OCI-LY1 (cell line): ENCODE data around the gene NUMB.

Source experiments
- H2AFZ ChIP-seq: fragments of 200-600 bp; sonication (generic), shearing (Covaris generic); 2 replicates; pipeline ENCODE4 v1.6.0; 2014; ENCODE audit warnings: antibody characterized with exemption, mild to moderate bottlenecking, low read length
- H3F3A ChIP-seq: fragments of 200-600 bp; sonication (generic), shearing (Covaris generic); 2 replicates; pipeline ENCODE4 v1.6.0; 2014; ENCODE audit warnings: mild to moderate bottlenecking, antibody characterized with exemption, low read length, moderate library complexity; ENCODE audit not compliant: insufficient read depth
- H3K27ac ChIP-seq: fragments of 200-600 bp; sonication (generic); 2 replicates; pipeline ENCODE4 v1.5.1; 2014; ENCODE audit warnings: low read length, mixed run types, mild to moderate bottlenecking, low read depth; ENCODE audit not compliant: poor library complexity, severe bottlenecking
- H3K27me3 ChIP-seq: fragments of 200-600 bp; sonication (generic); 2 replicates; pipeline ENCODE4 v1.6.0; 2014; ENCODE audit warnings: antibody characterized with exemption, mild to moderate bottlenecking, low read length, moderate library complexity; ENCODE audit not compliant: insufficient read depth
- H3K36me3 ChIP-seq: fragments of 200-600 bp; sonication (generic); 2 replicates; pipeline ENCODE4 v1.6.1; 2014; ENCODE audit warnings: mild to moderate bottlenecking, antibody characterized with exemption, low read length, moderate library complexity, mixed read lengths; ENCODE audit not compliant: insufficient read depth
- H3K4me1 ChIP-seq: fragments of 200-600 bp; sonication (generic); 2 replicates; pipeline ENCODE4 v1.5.1; 2014; ENCODE audit warnings: mild to moderate bottlenecking, low read length, moderate library complexity; ENCODE audit not compliant: insufficient read depth, severe bottlenecking
- H3K4me2 ChIP-seq: fragments of 200-600 bp; sonication (generic), shearing (Covaris generic); 2 replicates; pipeline ENCODE4 v1.6.1; 2014; ENCODE audit warnings: low read length
- H3K4me3 ChIP-seq: fragments of 200-600 bp; sonication (generic); 2 replicates; pipeline ENCODE4 v1.5.1; 2014; ENCODE audit warnings: low read length, low read depth, mild to moderate bottlenecking, mixed read lengths; ENCODE audit not compliant: poor library complexity, severe bottlenecking
- H3K79me2 ChIP-seq: fragments of 200-600 bp; shearing (Covaris generic); 2 replicates; pipeline ENCODE4 v1.6.1; 2016; ENCODE audit warnings: mixed run types, low read length, mixed read lengths; ENCODE audit not compliant: insufficient read depth
- H3K9ac ChIP-seq: fragments of 200-600 bp; sonication (generic), shearing (Covaris generic); 2 replicates; pipeline ENCODE4 v1.6.1; 2014; ENCODE audit warnings: mild to moderate bottlenecking, low read length, mixed read lengths
- H3K9me2 ChIP-seq: fragments of 200-600 bp; sonication (generic), shearing (Covaris generic); 2 replicates; pipeline ENCODE4 v1.6.1; 2014; ENCODE audit warnings: low read depth, mild to moderate bottlenecking, low read length, mixed read lengths
- H3K9me3 ChIP-seq: fragments of 200-600 bp; shearing (Covaris generic); 2 replicates; pipeline ENCODE4 v1.6.1; 2014; ENCODE audit warnings: low read length, mixed read lengths
- H4K20me1 ChIP-seq: fragments of 200-600 bp; sonication (generic), shearing (Covaris generic); 2 replicates; pipeline ENCODE4 v1.6.0; 2016; ENCODE audit warnings: mild to moderate bottlenecking, low read length; ENCODE audit not compliant: insufficient read depth
- EZH2 ChIP-seq: fragments of 200-600 bp; sonication (generic), shearing (Covaris generic); IDR thresholded peaks from 2 replicates; pipeline ENCODE4 v1.8.0; 2017; ENCODE audit warnings: borderline replicate concordance, mixed run types, mild to moderate bottlenecking, antibody characterized with exemption, low read length, moderate library complexity, mixed read lengths
- TF ChIP-seq, protein P1 (sequence below): fragments of 200-600 bp; sonication (generic), shearing (Covaris generic); IDR thresholded peaks from 2 replicates; pipeline ENCODE4 v1.5.1; 2017; ENCODE audit warnings: mild to moderate bottlenecking, antibody characterized with exemption, low read length, moderate library complexity, mixed read lengths

NUMB gene

DNA sequence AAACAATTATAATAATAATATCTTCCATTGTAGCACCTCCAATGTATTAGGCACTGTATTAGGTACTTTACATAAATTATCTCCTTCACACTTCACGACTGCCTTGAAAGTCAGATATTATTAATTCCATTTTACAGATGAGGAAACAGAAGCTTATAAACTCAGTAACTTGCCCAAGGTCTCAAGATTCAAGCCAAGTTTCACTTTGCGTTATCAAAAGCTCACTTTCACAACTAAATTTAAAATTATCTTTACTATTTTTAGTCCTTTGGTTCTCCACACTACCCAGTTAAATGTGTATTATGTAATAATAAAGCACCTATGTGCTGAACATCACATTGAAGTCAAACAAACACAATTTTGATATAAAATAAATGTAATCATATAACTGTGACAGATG, 55.8 kb downstream of the NUMB start:
- Histone ChIP-seq H3K27me3 (no peaks in the 10 kb centered on the region), H3K4me1 (peaks cover 35% of the 10 kb centered on the region), H4K20me1 (no peaks in the 10 kb centered on the region), H3K4me3 (no peak overlapping the region), H3K36me3 (no peaks in the 10 kb centered on the region), H3K9me3 (no peaks in the 10 kb centered on the region), H3K9ac (no peak overlapping the region), H3F3A (no peaks in the 10 kb centered on the region), H3K27ac (peak overlapping the region; percentile 50), H3K4me2 (no peak overlapping the region), H2AFZ (no peak overlapping the region), H3K9me2 (no peaks in the 10 kb centered on the region), H3K79me2 (no peaks in the 10 kb centered on the region)
- no peak for TF ChIP-seq EZH2
- TF ChIP-seq, protein P1, sequence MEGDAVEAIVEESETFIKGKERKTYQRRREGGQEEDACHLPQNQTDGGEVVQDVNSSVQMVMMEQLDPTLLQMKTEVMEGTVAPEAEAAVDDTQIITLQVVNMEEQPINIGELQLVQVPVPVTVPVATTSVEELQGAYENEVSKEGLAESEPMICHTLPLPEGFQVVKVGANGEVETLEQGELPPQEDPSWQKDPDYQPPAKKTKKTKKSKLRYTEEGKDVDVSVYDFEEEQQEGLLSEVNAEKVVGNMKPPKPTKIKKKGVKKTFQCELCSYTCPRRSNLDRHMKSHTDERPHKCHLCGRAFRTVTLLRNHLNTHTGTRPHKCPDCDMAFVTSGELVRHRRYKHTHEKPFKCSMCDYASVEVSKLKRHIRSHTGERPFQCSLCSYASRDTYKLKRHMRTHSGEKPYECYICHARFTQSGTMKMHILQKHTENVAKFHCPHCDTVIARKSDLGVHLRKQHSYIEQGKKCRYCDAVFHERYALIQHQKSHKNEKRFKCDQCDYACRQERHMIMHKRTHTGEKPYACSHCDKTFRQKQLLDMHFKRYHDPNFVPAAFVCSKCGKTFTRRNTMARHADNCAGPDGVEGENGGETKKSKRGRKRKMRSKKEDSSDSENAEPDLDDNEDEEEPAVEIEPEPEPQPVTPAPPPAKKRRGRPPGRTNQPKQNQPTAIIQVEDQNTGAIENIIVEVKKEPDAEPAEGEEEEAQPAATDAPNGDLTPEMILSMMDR: no peak

DNA sequence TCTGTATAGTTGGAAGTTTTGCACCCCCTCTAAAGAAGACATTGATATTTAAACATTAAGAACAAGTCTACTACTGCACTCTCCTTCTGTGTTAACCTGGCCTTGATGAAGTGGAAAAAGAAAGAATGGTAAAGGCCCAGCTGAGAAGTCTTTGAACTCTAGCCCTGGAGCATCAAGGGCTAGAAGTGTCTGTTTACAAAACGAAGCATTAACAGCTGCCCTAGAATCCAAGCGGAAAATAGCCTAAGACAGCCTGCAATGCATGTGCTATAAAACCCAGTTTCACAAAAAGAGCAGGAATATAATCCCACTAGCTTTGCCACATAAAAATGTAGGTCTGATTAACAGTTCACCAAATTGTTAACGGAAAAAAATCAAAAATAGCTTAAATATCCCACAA, 60.5 kb downstream of the NUMB start:
- Histone ChIP-seq H3K9me3 (no peaks in the 10 kb centered on the region), H3K4me3 (no peak overlapping the region), H3K9ac (no peak overlapping the region), H4K20me1 (no peaks in the 10 kb centered on the region), H3K36me3 (no peaks in the 10 kb centered on the region), H3K4me2 (no peak overlapping the region), H3K27me3 (no peaks in the 10 kb centered on the region), H3F3A (no peaks in the 10 kb centered on the region), H3K4me1 (peaks cover 24% of the 10 kb centered on the region), H2AFZ (no peak overlapping the region), H3K9me2 (no peaks in the 10 kb centered on the region), H3K27ac (no peak overlapping the region), H3K79me2 (no peaks in the 10 kb centered on the region)
- TF ChIP-seq EZH2: no peak
- TF ChIP-seq, protein P1: no peak

DNA sequence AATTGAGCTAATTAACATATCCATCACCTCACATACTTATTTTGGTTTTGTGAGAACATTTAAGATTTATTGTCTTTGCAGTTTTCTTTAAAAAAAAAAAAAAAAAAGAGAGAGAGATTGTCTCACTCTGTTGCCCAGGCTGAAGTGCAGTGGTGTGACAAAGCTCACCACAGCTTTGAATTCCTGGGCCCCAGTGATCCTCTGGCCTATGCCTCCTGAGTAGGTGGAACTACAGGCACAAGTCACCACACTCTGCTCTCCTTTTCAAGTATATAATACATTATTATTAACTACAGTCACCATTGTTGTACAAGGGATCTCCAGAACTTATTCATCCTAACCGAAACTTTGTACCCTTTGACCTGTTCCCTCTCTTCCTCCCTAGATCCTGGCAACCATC, 64.0 kb downstream of the NUMB start:
- Histone ChIP-seq H3K9me3 (no peaks in the 10 kb centered on the region), H4K20me1 (no peaks in the 10 kb centered on the region), H3K4me1 (peaks cover 4% of the 10 kb centered on the region), H3F3A (no peaks in the 10 kb centered on the region), H3K4me2 (no peak overlapping the region), H2AFZ (no peak overlapping the region), H3K36me3 (no peaks in the 10 kb centered on the region), H3K79me2 (no peaks in the 10 kb centered on the region), H3K27ac (no peak overlapping the region), H3K9me2 (no peaks in the 10 kb centered on the region), H3K9ac (no peak overlapping the region), H3K4me3 (no peak overlapping the region), H3K27me3 (no peaks in the 10 kb centered on the region)
- TF ChIP-seq, protein P1: no peak
- no peak for TF ChIP-seq EZH2
